ENCODE data around the gene WBP1L.
"Not testable (repeated sequence)": the region's sequence is repeated elsewhere in the genome, so short reads cannot be mapped to it uniquely, and the experiment has no call there.

The WBP1L gene

GRCh38 chr10:102740229-102740628 lies 3.5 kb upstream of the WBP1L start:
- Histone ChIP-seq H3K4me3 (ENCODE audit: insufficient read depth, low read length, poor library complexity, severe bottlenecking) (no peak overlapping the region), H3K9ac (ENCODE audit: low read length) (no peak overlapping the region), H3K36me3 (ENCODE audit: low read length) (no peaks in the 10 kb centered on the region), H3K27ac (ENCODE audit: low read depth, low read length) (no peak overlapping the region), H3K9me2 (replicated peaks; ENCODE audit: insufficient read depth, low read length) (no peaks in the 10 kb centered on the region; the same call in 1 of the 2 replicates), H3F3A (ENCODE audit: insufficient read depth) (peaks cover 6% of the 10 kb centered on the region; the same call in 1 of the 2 replicates), H3K27me3 (ENCODE audit: low read length) (no peaks in the 10 kb centered on the region), H3K79me2 (ENCODE audit: insufficient read depth, low read length) (peaks cover 13% of the 10 kb centered on the region), H3K4me2 (ENCODE audit: low read depth, low read length, poor library complexity, severe bottlenecking) (no peak overlapping the region), H3K9me3 (ENCODE audit: insufficient read depth, low read length) (no peaks in the 10 kb centered on the region), H4K20me1 (ENCODE audit: low read depth, low read length) (no peaks in the 10 kb centered on the region), H2AFZ (ENCODE audit: low read depth, low read length, severe bottlenecking) (no peak overlapping the region)
- no peak for TF ChIP-seq EZH2phosphoT487 (conservative IDR thresholded peaks at IDR 0.05; ENCODE audit: low read length)
- no peak for TF ChIP-seq CTCF (IDR thresholded peaks at IDR 0.05; ENCODE audit: insufficient read depth, low read length, poor library complexity, severe bottlenecking)

- H3K36me3 ChIP-seq (ENCODE audit: low read length) = no peaks in the 10 kb centered on the region
- no peaks in the 10 kb centered on the region for H4K20me1 ChIP-seq (ENCODE audit: low read depth, low read length)
- no peak overlapping the region for H3K4me2 ChIP-seq (ENCODE audit: low read depth, low read length, poor library complexity, severe bottlenecking)
- TF ChIP-seq CTCF (IDR thresholded peaks at IDR 0.05; ENCODE audit: insufficient read depth, low read length, poor library complexity, severe bottlenecking) = no peak
- no peak for TF ChIP-seq EZH2phosphoT487 (conservative IDR thresholded peaks at IDR 0.05; ENCODE audit: low read length)
- H3K79me2 ChIP-seq (ENCODE audit: insufficient read depth, low read length) = peaks cover 29% of the 10 kb centered on the region
- no peak overlapping the region for H3K4me3 ChIP-seq (ENCODE audit: insufficient read depth, low read length, poor library complexity, severe bottlenecking)
- no peak overlapping the region for H3K9ac ChIP-seq (ENCODE audit: low read length)
- H3K9me2 ChIP-seq (replicated peaks; ENCODE audit: insufficient read depth, low read length) = no peaks in the 10 kb centered on the region; the same call in 1 of the 2 replicates
- no peaks in the 10 kb centered on the region for H3K9me3 ChIP-seq (ENCODE audit: insufficient read depth, low read length)
- peaks cover 6% of the 10 kb centered on the region; the same call in 1 of the 2 replicates for H3F3A ChIP-seq (ENCODE audit: insufficient read depth)
- no peak overlapping the region for H2AFZ ChIP-seq (ENCODE audit: low read depth, low read length, severe bottlenecking)
- no peaks in the 10 kb centered on the region for H3K27me3 ChIP-seq (ENCODE audit: low read length)
- no peak overlapping the region for H3K27ac ChIP-seq (ENCODE audit: low read depth, low read length)
Measured at GRCh38 chr10:102741726-102742237, 2.0 kb upstream of the WBP1L start.

GRCh38 chr10:102742313-102742712 lies 1.4 kb upstream of the WBP1L start:
- not testable (repeated sequence) for H3K36me3 ChIP-seq (ENCODE audit: low read length); H3K9ac ChIP-seq (ENCODE audit: low read length); H3F3A ChIP-seq (ENCODE audit: insufficient read depth); H3K4me2 ChIP-seq (ENCODE audit: low read depth, low read length, poor library complexity, severe bottlenecking); H3K27me3 ChIP-seq (ENCODE audit: low read length); H3K9me3 ChIP-seq (ENCODE audit: insufficient read depth, low read length); H2AFZ ChIP-seq (ENCODE audit: low read depth, low read length, severe bottlenecking); H3K9me2 ChIP-seq (replicated peaks; ENCODE audit: insufficient read depth, low read length); H3K4me3 ChIP-seq (ENCODE audit: insufficient read depth, low read length, poor library complexity, severe bottlenecking); H4K20me1 ChIP-seq (ENCODE audit: low read depth, low read length); H3K27ac ChIP-seq (ENCODE audit: low read depth, low read length)
- peaks cover 31% of the 10 kb centered on the region for H3K79me2 ChIP-seq (ENCODE audit: insufficient read depth, low read length)

- no peaks in the 10 kb centered on the region for H3K36me3 ChIP-seq (ENCODE audit: low read length)
- no peaks in the 10 kb centered on the region; the same call in 1 of the 2 replicates for H3K9me2 ChIP-seq (replicated peaks; ENCODE audit: insufficient read depth, low read length)
- H3K4me3 ChIP-seq (ENCODE audit: insufficient read depth, low read length, poor library complexity, severe bottlenecking) = no peak overlapping the region
- H3K9ac ChIP-seq (ENCODE audit: low read length) = no peak overlapping the region
- peaks cover 36% of the 10 kb centered on the region for H3K79me2 ChIP-seq (ENCODE audit: insufficient read depth, low read length)
- H3K4me2 ChIP-seq (ENCODE audit: low read depth, low read length, poor library complexity, severe bottlenecking) = peak overlapping the region; percentile 41
- H3K9me3 ChIP-seq (ENCODE audit: insufficient read depth, low read length) = no peaks in the 10 kb centered on the region
- peak overlapping the region; percentile 24; the same call in 1 of the 2 replicates for H3K27ac ChIP-seq (ENCODE audit: low read depth, low read length)
- H3K27me3 ChIP-seq (ENCODE audit: low read length) = no peaks in the 10 kb centered on the region
- H3F3A ChIP-seq (ENCODE audit: insufficient read depth) = peaks cover 6% of the 10 kb centered on the region; the same call in 1 of the 2 replicates
- no peak for TF ChIP-seq CTCF (IDR thresholded peaks at IDR 0.05; ENCODE audit: insufficient read depth, low read length, poor library complexity, severe bottlenecking)
- no peak for TF ChIP-seq EZH2phosphoT487 (conservative IDR thresholded peaks at IDR 0.05; ENCODE audit: low read length)
- H2AFZ ChIP-seq (ENCODE audit: low read depth, low read length, severe bottlenecking) = peak overlapping the region; percentile 93
- H4K20me1 ChIP-seq (ENCODE audit: low read depth, low read length) = no peaks in the 10 kb centered on the region
Measured at GRCh38 chr10:102743078-102743587, 615 bp upstream of the WBP1L start.

Data from SU-DHL-6 (cell line).